A549 (cell line): ENCODE data around the gene MT1E. TPM values are rescaled to one million over a fixed set of nuclear protein-coding genes. Genes with fewer than 3 reads are reported as not detected.
A peak's percentile ranks its signal among the peaks of the same experiment; 100 is the strongest.

ENCODE experiments used
- ATAC-seq, 2 experiments: fragments of 200-7000 bp in 1 of 2; fragments of >200 bp in 1 of 2; cut with Nextera tagmentation in 1 of 2; cut with Tn5 transposase in 1 of 2; 3 replicates each; pipeline versions ENCODE4 v1.8.0 to v1.9.1; 2018 to 2020; ENCODE audit warnings: mild to moderate bottlenecking in 1 of 2, moderate library complexity in 1 of 2
- CTCF ChIA-PET: fragments of 300-600 bp; sonication (Branson Sonifier 250); formaldehyde crosslinking; extraction: SDS; loops from one replicate; lab custom pipeline; 2021; ENCODE audit warnings: antibody characterized with exemption, inconsistent platforms; lab: Yijun Ruan, JAX
- POLR2A ChIA-PET: fragments of 350-600 bp; formaldehyde crosslinking; extraction: SDS; loops from one replicate; lab custom pipeline; 2021; ENCODE audit warnings: antibody characterized with exemption, inconsistent platforms; lab: Yijun Ruan, JAX
- DNase-seq, 2 experiments: peaks; one replicate each; pipeline versions ENCODE4 v3.0.0 to v3.0.0-alpha.2; 2011 to 2016; ENCODE audit warnings: low read depth in 1 of 2, low spot score in 1 of 2
- FAIRE-seq: peaks from 2 replicates; lab custom pipeline; 2011; peaks lifted over from hg19 to GRCh38; lab: Jason Lieb, UNC
- H3K27ac ChIP-seq, 2 experiments: fragments of >200 bp; sonication (Bioruptor Twin); formaldehyde crosslinking; 3 replicates each; pipeline ENCODE4 v1.5.1; 2016 to 2017
- H3K4me1 ChIP-seq: fragments of >200 bp; sonication (Bioruptor Twin); formaldehyde crosslinking; 3 replicates; pipeline ENCODE4 v1.6.1; 2016
- H3K4me2 ChIP-seq: fragments of >200 bp; sonication (Bioruptor Twin); formaldehyde crosslinking; 3 replicates; pipeline ENCODE4 v1.6.1; 2016
- H3K4me3 ChIP-seq: fragments of >200 bp; sonication (Bioruptor Twin); formaldehyde crosslinking; 3 replicates; pipeline ENCODE4 v1.5.1; 2016
- H3K9me3 ChIP-seq: fragments of >200 bp; sonication (Bioruptor Twin); formaldehyde crosslinking; 3 replicates; pipeline ENCODE4 v1.6.1; 2016
- CBX2 ChIP-seq: fragments of 200-600 bp; sonication (generic); IDR thresholded peaks from 2 replicates; pipeline ENCODE4 v1.6.1; 2016; ENCODE audit warnings: low read depth, mild to moderate bottlenecking, borderline replicate concordance
- CBX8 ChIP-seq: fragments of 200-600 bp; sonication (generic); IDR thresholded peaks from 2 replicates; pipeline ENCODE4 v1.6.1; 2016
- CHD4 ChIP-seq: fragments of 200-600 bp; sonication (generic); IDR thresholded peaks from 2 replicates; pipeline ENCODE4 v1.6.1; 2016; ENCODE audit warnings: antibody characterized with exemption, mild to moderate bottlenecking, borderline replicate concordance
- EHF ChIP-seq: fragments of 250-450 bp; sonication (Bioruptor Pico); IDR thresholded peaks from 2 replicates; pipeline ENCODE4 v1.5.0; 2020; ENCODE audit warnings: mild to moderate bottlenecking
- EP300 ChIP-seq, 2 experiments: fragments of >200 bp; sonication (Bioruptor Twin); formaldehyde crosslinking; IDR thresholded peaks; 2 replicates in 1 of 2; 3 replicates in 1 of 2; pipeline ENCODE4 v1.6.1; 2016 to 2017
- ESRRA ChIP-seq: fragments of 150-350 bp; IDR thresholded peaks from 2 replicates; pipeline ENCODE4 v1.6.1; 2014; ENCODE audit warnings: mild to moderate bottlenecking, low read length, borderline replicate concordance
- FOSL2 ChIP-seq, 2 experiments: fragments of 450-650 bp in 1 of 2; fragments of >200 bp in 1 of 2; sonication (Bioruptor Twin) in 1 of 2; formaldehyde crosslinking; IDR thresholded peaks; 2 replicates each; pipeline versions ENCODE4 v1.5.0 to v1.6.1; 2016 to 2020; ENCODE audit warnings: mild to moderate bottlenecking in 1 of 2, moderate library complexity in 1 of 2
- GATA3 ChIP-seq: IDR thresholded peaks from 2 replicates; pipeline ENCODE4 v1.6.1; 2012; ENCODE audit warnings: borderline replicate concordance
- HEYL ChIP-seq: fragments of 250-450 bp; sonication (Bioruptor Pico); IDR thresholded peaks from 2 replicates; pipeline ENCODE4 v1.8.0; 2021; ENCODE audit warnings: mild to moderate bottlenecking, moderate library complexity
- HOXA7 ChIP-seq: fragments of 250-450 bp; sonication (Bioruptor Pico); IDR thresholded peaks from 2 replicates; pipeline ENCODE4 v1.5.0; 2020; ENCODE audit warnings: mild to moderate bottlenecking, moderate library complexity
- JUN ChIP-seq, 2 experiments: fragments of >200 bp; sonication (Bioruptor Twin); formaldehyde crosslinking; IDR thresholded peaks; 2 replicates in 1 of 2; 3 replicates in 1 of 2; pipeline ENCODE4 v1.6.1; 2016 to 2017
- KDM5A ChIP-seq: fragments of 200-600 bp; sonication (generic); IDR thresholded peaks from 2 replicates; pipeline ENCODE4 v1.6.1; 2016; ENCODE audit warnings: antibody characterized with exemption, mild to moderate bottlenecking
- MAFK ChIP-seq: fragments of 450-650 bp; IDR thresholded peaks from 2 replicates; pipeline ENCODE4 v1.6.1; 2014; ENCODE audit not compliant: partially characterized antibody
- MAZ ChIP-seq: fragments of 150-350 bp; IDR thresholded peaks from 2 replicates; pipeline ENCODE4 v1.6.1; 2014; ENCODE audit warnings: antibody characterized with exemption, low read depth, low read length, borderline replicate concordance
- NPAS2 ChIP-seq: fragments of 250-450 bp; sonication (Bioruptor Pico); IDR thresholded peaks from 2 replicates; pipeline ENCODE4 v1.8.0; 2022; ENCODE audit warnings: mild to moderate bottlenecking, moderate library complexity, borderline replicate concordance
- NR3C1 ChIP-seq: fragments of >200 bp; sonication (Bioruptor Twin); formaldehyde crosslinking; IDR thresholded peaks from 3 replicates; pipeline ENCODE4 v1.6.1; 2017
- RCOR1 ChIP-seq: fragments of 150-350 bp; IDR thresholded peaks from 2 replicates; pipeline ENCODE4 v1.6.1; 2014; ENCODE audit warnings: antibody characterized with exemption, low read length, low read depth
- RNF2 ChIP-seq: fragments of 200-600 bp; sonication (generic); IDR thresholded peaks from 2 replicates; pipeline ENCODE4 v1.6.1; 2016; ENCODE audit warnings: low read depth, mild to moderate bottlenecking, antibody characterized with exemption, moderate library complexity, borderline replicate concordance
- SMC3 ChIP-seq: fragments of >200 bp; sonication (Bioruptor Twin); formaldehyde crosslinking; IDR thresholded peaks from 3 replicates; pipeline ENCODE4 v1.6.1; 2018; ENCODE audit warnings: inconsistent platforms
- ZFP36 ChIP-seq: fragments of 450-650 bp; IDR thresholded peaks from 2 replicates; pipeline ENCODE4 v1.6.1; 2014; ENCODE audit warnings: borderline replicate concordance; ENCODE audit not compliant: partially characterized antibody
- ZSCAN20 ChIP-seq: fragments of 250-450 bp; sonication (Bioruptor Pico); IDR thresholded peaks from 2 replicates; pipeline ENCODE4 v1.8.0; 2022; ENCODE audit warnings: mild to moderate bottlenecking, moderate library complexity
- WGBS: methylation state at CpG from one replicate; pipeline ENCODE4 v1.1.6; 2017; ENCODE audit errors: missing lambda C conversion rate; 5-methylcytosine and 5-hydroxymethylcytosine counted together
- polyA plus RNA-seq, 4 experiments: library from polyadenylated mRNA; depleted of rRNA in 3 of 4; stranded (reverse); fragments of >200 nt; fragmentation: RNase III in 1 of 4; extraction: RNeasy Plus Mini Kit Qiagen cat#74134 plus additional on column Dnase treatment in 1 of 4; gene quantifications; 2 replicates in 3 of 4; 3 replicates in 1 of 4; pipeline ENCODE4 v1.2.3, GENCODE V29; 2011 to 2017
- TF ChIP-seq, protein P1 (sequence below): IDR thresholded peaks from 2 replicates; pipeline ENCODE4 v1.6.1; 2012
- TF ChIP-seq, protein P2 (sequence below): fragments of >200 bp; sonication (Bioruptor Twin); formaldehyde crosslinking; IDR thresholded peaks from 2 replicates; pipeline ENCODE4 v1.6.1; 2016
- TF ChIP-seq, protein P3 (sequence below): fragments of 450-650 bp; IDR thresholded peaks from 2 replicates; pipeline ENCODE4 v1.6.1; 2014; ENCODE audit warnings: antibody characterized with exemption
- TF ChIP-seq, protein P4 (sequence below): fragments of >200 bp; sonication (Bioruptor Twin); formaldehyde crosslinking; IDR thresholded peaks from 3 replicates; pipeline ENCODE4 v1.6.1; 2016
- TF ChIP-seq, protein P5 (sequence below): fragments of 150-350 bp; IDR thresholded peaks from 2 replicates; pipeline ENCODE4 v1.6.1; 2014; ENCODE audit warnings: low read depth, mild to moderate bottlenecking, low read length
- TF ChIP-seq, protein P6 (sequence below): IDR thresholded peaks from 2 replicates; pipeline ENCODE4 v1.6.1; 2012; ENCODE audit warnings: low read depth, borderline replicate concordance
- TF ChIP-seq, protein P7 (sequence below): fragments of 250-450 bp; sonication (Bioruptor Pico); IDR thresholded peaks from 2 replicates; pipeline ENCODE4 v1.5.0; 2020; ENCODE audit warnings: low read depth, mild to moderate bottlenecking, moderate library complexity
- TF ChIP-seq, protein P8 (sequence below): IDR thresholded peaks from 2 replicates; pipeline ENCODE4 v1.6.1; 2012

The MT1E gene
- polyA plus RNA-seq, 2 of the 4 experiments (the other 2 are of a cell fraction): not detected

DNA sequence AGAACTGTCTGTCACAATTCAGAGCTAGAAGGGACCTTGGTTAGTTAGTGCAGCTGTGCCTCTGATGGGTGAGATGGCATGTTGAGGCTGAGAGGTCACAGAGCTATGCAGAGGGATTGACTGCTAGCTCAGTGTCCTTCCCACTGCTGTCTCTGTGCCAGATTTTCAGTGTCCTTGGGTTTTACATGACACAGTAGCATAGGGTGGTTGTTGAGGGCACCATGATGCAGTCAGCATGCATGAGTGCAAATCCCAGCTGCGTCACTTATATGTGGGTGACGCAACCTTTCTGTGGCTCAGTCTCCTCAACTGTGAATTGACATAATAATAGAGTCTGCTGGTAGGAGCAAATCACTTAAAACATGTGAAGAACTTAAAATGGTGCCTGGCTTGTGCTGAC, 15.6 kb downstream of the MT1E start:
- ChIA-PET POLR2A (no interaction called here), CTCF (interaction anchor here (7.2 to 25.6 kb wide), 2 partner anchors 32 to 61 kb away, joined by 36 to 340 read pairs; partner anchors contain the start of gene MT2A)
- DNase-seq: no peak
- no peak overlapping the region for H3K4me3 ChIP-seq
- WGBS: 100% methylated on average over 2 of the region's 2 CpGs
- no peak for ATAC-seq
- FAIRE-seq: no peak
- no peak overlapping the region for H3K4me2 ChIP-seq
- H3K4me1 ChIP-seq: peaks cover 10% of the 10 kb centered on the region; the same call in 2 of the 3 replicates
- no peaks in the 10 kb centered on the region for H3K9me3 ChIP-seq
- H3K27ac ChIP-seq: no peak overlapping the region
- no peak for TF ChIP-seq FOSL2 (IDR thresholded peaks at IDR 0.05)
- TF ChIP-seq FOSL2 (CRISPR knock-in tag; IDR thresholded peaks at IDR 0.05): no peak
- no peak for TF ChIP-seq CHD4
- TF ChIP-seq CBX8: no peak
- no peak for TF ChIP-seq RCOR1
- TF ChIP-seq, protein P1, sequence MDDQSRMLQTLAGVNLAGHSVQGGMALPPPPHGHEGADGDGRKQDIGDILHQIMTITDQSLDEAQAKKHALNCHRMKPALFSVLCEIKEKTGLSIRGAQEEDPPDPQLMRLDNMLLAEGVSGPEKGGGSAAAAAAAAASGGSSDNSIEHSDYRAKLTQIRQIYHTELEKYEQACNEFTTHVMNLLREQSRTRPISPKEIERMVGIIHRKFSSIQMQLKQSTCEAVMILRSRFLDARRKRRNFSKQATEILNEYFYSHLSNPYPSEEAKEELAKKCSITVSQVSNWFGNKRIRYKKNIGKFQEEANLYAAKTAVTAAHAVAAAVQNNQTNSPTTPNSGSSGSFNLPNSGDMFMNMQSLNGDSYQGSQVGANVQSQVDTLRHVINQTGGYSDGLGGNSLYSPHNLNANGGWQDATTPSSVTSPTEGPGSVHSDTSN: no peak
- TF ChIP-seq NPAS2 (CRISPR knock-in tag): no peak
- no peak for TF ChIP-seq EHF (CRISPR knock-in tag)
- TF ChIP-seq SMC3: no peak
- no peak for TF ChIP-seq NR3C1
- TF ChIP-seq MAZ: no peak
- no peak for TF ChIP-seq GATA3
- TF ChIP-seq ZSCAN20 (CRISPR knock-in tag): no peak
- no peak for TF ChIP-seq ESRRA
- TF ChIP-seq, protein P2, sequence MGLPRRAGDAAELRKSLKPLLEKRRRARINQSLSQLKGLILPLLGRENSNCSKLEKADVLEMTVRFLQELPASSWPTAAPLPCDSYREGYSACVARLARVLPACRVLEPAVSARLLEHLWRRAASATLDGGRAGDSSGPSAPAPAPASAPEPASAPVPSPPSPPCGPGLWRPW: no peak
- no peak for TF ChIP-seq HOXA7 (CRISPR knock-in tag)
- TF ChIP-seq, protein P3, sequence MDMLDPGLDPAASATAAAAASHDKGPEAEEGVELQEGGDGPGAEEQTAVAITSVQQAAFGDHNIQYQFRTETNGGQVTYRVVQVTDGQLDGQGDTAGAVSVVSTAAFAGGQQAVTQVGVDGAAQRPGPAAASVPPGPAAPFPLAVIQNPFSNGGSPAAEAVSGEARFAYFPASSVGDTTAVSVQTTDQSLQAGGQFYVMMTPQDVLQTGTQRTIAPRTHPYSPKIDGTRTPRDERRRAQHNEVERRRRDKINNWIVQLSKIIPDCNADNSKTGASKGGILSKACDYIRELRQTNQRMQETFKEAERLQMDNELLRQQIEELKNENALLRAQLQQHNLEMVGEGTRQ: no peak
- no peak for TF ChIP-seq HEYL
- TF ChIP-seq RNF2: no peak

DNA sequence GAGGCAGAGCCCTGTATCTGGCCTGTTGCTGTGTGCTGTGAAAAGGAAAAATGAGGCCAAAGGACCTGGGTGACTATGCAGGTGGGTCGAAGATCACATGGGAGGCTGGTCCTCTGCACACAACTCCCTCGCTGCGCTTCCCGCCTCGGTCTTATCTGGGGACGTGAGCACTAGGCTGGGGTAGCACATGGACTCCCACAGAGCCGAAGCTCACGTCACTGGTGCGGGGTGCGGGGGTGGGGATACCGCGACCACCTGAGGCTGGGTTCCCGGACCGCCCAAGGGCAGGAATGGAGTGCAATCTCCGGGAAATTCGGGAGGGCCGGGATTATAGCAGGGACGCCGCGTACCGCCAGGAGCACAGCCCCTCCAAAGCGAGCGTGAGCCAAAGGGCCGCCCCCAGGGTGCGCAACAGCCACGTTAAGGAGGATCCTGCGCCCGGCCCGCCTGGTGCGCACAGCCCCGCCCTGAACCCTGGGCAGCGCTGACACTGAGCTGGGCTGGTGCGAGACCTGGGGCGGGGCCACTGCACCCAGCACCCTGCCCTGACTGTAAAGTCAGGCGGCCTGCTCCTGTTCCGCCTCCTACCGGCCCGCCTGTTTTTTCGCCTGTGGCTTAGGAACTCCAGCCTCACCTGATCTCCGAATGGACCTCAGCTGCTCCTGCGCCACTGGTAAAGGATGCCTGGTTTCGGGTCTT, 17.6 kb downstream of the MT1E start:
- ChIA-PET POLR2A (interaction anchor here (0.6 to 2.2 kb wide), 7 partner anchors 12 to 39 kb away, joined by 3 to 33 read pairs (median 4); partner anchors contain the start of genes MT1F, MT1X and MT2A), CTCF (interaction anchor here (0.5 to 25.6 kb wide), 26 partner anchors 8 to 333 kb away, joined by 3 to 340 read pairs (median 4); partner anchors contain the start of genes MT1B, MT1E, MT1G and MT1H)
- peak overlapping the region; percentile 72 to 90 for H3K27ac ChIP-seq
- peak; percentile 97 to 100 for ATAC-seq
- H3K4me3 ChIP-seq: peak overlapping the region; percentile 38
- H3K4me1 ChIP-seq: peaks cover 10% of the 10 kb centered on the region; the same call in 2 of the 3 replicates
- peak overlapping the region; percentile 78 for H3K4me2 ChIP-seq
- DNase-seq: peak; percentile 80 to 85
- 30% methylated on average over 16 of the region's 42 CpGs for WGBS
- FAIRE-seq: no peak
- no peaks in the 10 kb centered on the region for H3K9me3 ChIP-seq
- TF ChIP-seq, protein P4, sequence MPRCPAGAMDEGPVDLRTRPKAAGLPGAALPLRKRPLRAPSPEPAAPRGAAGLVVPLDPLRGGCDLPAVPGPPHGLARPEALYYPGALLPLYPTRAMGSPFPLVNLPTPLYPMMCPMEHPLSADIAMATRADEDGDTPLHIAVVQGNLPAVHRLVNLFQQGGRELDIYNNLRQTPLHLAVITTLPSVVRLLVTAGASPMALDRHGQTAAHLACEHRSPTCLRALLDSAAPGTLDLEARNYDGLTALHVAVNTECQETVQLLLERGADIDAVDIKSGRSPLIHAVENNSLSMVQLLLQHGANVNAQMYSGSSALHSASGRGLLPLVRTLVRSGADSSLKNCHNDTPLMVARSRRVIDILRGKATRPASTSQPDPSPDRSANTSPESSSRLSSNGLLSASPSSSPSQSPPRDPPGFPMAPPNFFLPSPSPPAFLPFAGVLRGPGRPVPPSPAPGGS: no peak
- TF ChIP-seq, protein P5, sequence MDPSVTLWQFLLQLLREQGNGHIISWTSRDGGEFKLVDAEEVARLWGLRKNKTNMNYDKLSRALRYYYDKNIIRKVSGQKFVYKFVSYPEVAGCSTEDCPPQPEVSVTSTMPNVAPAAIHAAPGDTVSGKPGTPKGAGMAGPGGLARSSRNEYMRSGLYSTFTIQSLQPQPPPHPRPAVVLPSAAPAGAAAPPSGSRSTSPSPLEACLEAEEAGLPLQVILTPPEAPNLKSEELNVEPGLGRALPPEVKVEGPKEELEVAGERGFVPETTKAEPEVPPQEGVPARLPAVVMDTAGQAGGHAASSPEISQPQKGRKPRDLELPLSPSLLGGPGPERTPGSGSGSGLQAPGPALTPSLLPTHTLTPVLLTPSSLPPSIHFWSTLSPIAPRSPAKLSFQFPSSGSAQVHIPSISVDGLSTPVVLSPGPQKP: no peak
- TF ChIP-seq KDM5A: no peak
- TF ChIP-seq CBX2: no peak
- TF ChIP-seq, protein P6, sequence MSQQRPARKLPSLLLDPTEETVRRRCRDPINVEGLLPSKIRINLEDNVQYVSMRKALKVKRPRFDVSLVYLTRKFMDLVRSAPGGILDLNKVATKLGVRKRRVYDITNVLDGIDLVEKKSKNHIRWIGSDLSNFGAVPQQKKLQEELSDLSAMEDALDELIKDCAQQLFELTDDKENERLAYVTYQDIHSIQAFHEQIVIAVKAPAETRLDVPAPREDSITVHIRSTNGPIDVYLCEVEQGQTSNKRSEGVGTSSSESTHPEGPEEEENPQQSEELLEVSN: peak; percentile 57
- no peak for TF ChIP-seq CHD4
- TF ChIP-seq MAFK: no peak
- TF ChIP-seq EP300 (IDR thresholded peaks at IDR 0.05): no peak
- peak in 1 of 2 experiments; percentile 18; a peak in 1 of 5 replicates for TF ChIP-seq JUN (IDR thresholded peaks at IDR 0.05)
- TF ChIP-seq ZFP36: no peak
- TF ChIP-seq, protein P7, sequence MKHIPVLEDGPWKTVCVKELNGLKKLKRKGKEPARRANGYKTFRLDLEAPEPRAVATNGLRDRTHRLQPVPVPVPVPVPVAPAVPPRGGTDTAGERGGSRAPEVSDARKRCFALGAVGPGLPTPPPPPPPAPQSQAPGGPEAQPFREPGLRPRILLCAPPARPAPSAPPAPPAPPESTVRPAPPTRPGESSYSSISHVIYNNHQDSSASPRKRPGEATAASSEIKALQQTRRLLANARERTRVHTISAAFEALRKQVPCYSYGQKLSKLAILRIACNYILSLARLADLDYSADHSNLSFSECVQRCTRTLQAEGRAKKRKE (CRISPR knock-in tag): no peak
- TF ChIP-seq EHF (CRISPR knock-in tag): no peak
- no peak for TF ChIP-seq ZSCAN20 (CRISPR knock-in tag)
- TF ChIP-seq, protein P8, sequence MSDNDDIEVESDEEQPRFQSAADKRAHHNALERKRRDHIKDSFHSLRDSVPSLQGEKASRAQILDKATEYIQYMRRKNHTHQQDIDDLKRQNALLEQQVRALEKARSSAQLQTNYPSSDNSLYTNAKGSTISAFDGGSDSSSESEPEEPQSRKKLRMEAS: peak; percentile 50
